Activated B cell treated with CpG ODN at 0.5 μM for 24 hours (primary cell): ENCODE results near the gene PRRG4. TPM values are rescaled to one million over a fixed set of nuclear protein-coding genes. Genes with fewer than 3 reads are reported as not detected.
"Not testable (repeated sequence)": the region's sequence is repeated elsewhere in the genome, so short reads cannot be mapped to it uniquely, and the experiment has no call there.

Source experiments
- ATAC-seq: fragments of 200-7000 bp; cut with Tn5 transposase; one replicate; pipeline ENCODE4 v1.10.0; 2021; ENCODE audit warnings: low read depth, mild to moderate bottlenecking, moderate library complexity
- CTCF ChIA-PET: fragments of 350-600 bp; sonication (Branson Sonifier 250); formaldehyde crosslinking; loops from one replicate; lab custom pipeline; 2021; ENCODE audit warnings: antibody characterized with exemption; lab: Charles Lee
- POLR2A ChIA-PET: fragments of 350-600 bp; sonication (Branson Sonifier 250); formaldehyde crosslinking; loops from one replicate; lab custom pipeline; 2021; ENCODE audit warnings: antibody characterized with exemption; lab: Charles Lee
- DNase-seq: peaks from one replicate; pipeline ENCODE4 v3.0.0; 2022
- H3K27ac Mint-ChIP-seq: one replicate; pipeline ENCODE4 v1.8.0; 2020; ENCODE audit warnings: mixed read lengths
- H3K27me3 Mint-ChIP-seq: one replicate; pipeline ENCODE4 v1.8.0; 2021; ENCODE audit warnings: mixed read lengths
- H3K36me3 Mint-ChIP-seq: one replicate; pipeline ENCODE4 v1.8.0; 2021; ENCODE audit warnings: low read depth, mixed read lengths
- H3K4me1 Mint-ChIP-seq: one replicate; pipeline ENCODE4 v1.8.0; 2021; ENCODE audit warnings: mixed read lengths
- H3K4me3 Mint-ChIP-seq: one replicate; pipeline ENCODE4 v1.8.0; 2020; ENCODE audit warnings: mild to moderate bottlenecking, mixed read lengths
- H3K9me3 Mint-ChIP-seq: one replicate; pipeline ENCODE4 v1.8.0; 2020; ENCODE audit warnings: mixed read lengths
- CTCF ChIP-seq: fragments of 200-600 bp; IDR thresholded peaks from one replicate; pipeline ENCODE4 v1.8.0; 2022; ENCODE audit warnings: antibody characterized with exemption, mild to moderate bottlenecking
- intact Hi-C: fragments of 100-400 bp; cut with micrococcal nuclease; formaldehyde crosslinking; loops from one replicate; pipeline ENCODE4 v1.15.1; 2024
- total RNA-seq: library from RNA; stranded (reverse); gene quantifications from 2 replicates; pipeline ENCODE4 v1.2.3, GENCODE V29; 2022

Gene PRRG4
- total RNA-seq, 1 donor from 2014 or later, result 0.33 TPM

- POLR2A ChIA-PET, result no interaction called here
- no peak overlapping the region for H3K27ac Mint-ChIP-seq
- peaks cover 2% of the 10 kb centered on the region for H3K27me3 Mint-ChIP-seq
- no peak for TF ChIP-seq CTCF
- no peaks in the 10 kb centered on the region for H3K9me3 Mint-ChIP-seq
- no peak overlapping the region for H3K4me3 Mint-ChIP-seq
- ATAC-seq (no peak), DNase-seq (no peak)
- H3K36me3 Mint-ChIP-seq, result no peaks in the 10 kb centered on the region
- intact Hi-C loops, result no loop called here
- CTCF ChIA-PET, result no interaction called here
- H3K4me1 Mint-ChIP-seq, result no peaks in the 10 kb centered on the region
These were observed 29.0 kb downstream of the PRRG4 start for GRCh38 chr11:32858731-32859130.

- no peak overlapping the region for H3K27ac Mint-ChIP-seq
- ATAC-seq, result no peak
- H3K4me1 Mint-ChIP-seq, result no peaks in the 10 kb centered on the region
- H3K9me3 Mint-ChIP-seq, result no peaks in the 10 kb centered on the region
- H3K27me3 Mint-ChIP-seq, result peaks cover 8% of the 10 kb centered on the region
- no peaks in the 10 kb centered on the region for H3K36me3 Mint-ChIP-seq
- ChIA-PET POLR2A (no interaction called here), CTCF (no interaction called here)
- DNase-seq, result no peak
- intact Hi-C loops, result no loop called here
- no peak overlapping the region for H3K4me3 Mint-ChIP-seq
- TF ChIP-seq CTCF, result no peak
These were observed 32.3 kb downstream of the PRRG4 start for GRCh38 chr11:32861850-32862577.

- POLR2A ChIA-PET, result no interaction called here
- intact Hi-C loops, result no loop called here
- Mint-ChIP-seq H3K27me3 (peaks cover 10% of the 10 kb centered on the region), H3K9me3 (peaks cover 4% of the 10 kb centered on the region), H3K4me3 (no peak overlapping the region), H3K27ac (no peak overlapping the region), H3K36me3 (no peaks in the 10 kb centered on the region), H3K4me1 (no peaks in the 10 kb centered on the region)
- CTCF ChIA-PET, result no interaction called here
- DNase-seq, result no peak
- no peak for TF ChIP-seq CTCF
- ATAC-seq, result no peak
These were observed 34.8 kb downstream of the PRRG4 start for GRCh38 chr11:32864555-32864954.

- POLR2A ChIA-PET, H3K9me3 Mint-ChIP-seq, CTCF ChIA-PET, intact Hi-C loops, DNase-seq, H3K27me3 Mint-ChIP-seq, H3K4me1 Mint-ChIP-seq, H3K4me3 Mint-ChIP-seq, H3K27ac Mint-ChIP-seq, H3K36me3 Mint-ChIP-seq, ATAC-seq: not testable (repeated sequence)
These were observed 39.0 kb downstream of the PRRG4 start for GRCh38 chr11:32868752-32869151.

- TF ChIP-seq CTCF, result no peak
- peaks cover 11% of the 10 kb centered on the region for H3K27me3 Mint-ChIP-seq
- no peak overlapping the region for H3K27ac Mint-ChIP-seq
- H3K36me3 Mint-ChIP-seq, result no peaks in the 10 kb centered on the region
- intact Hi-C loops, result loop anchor here (1.0 kb wide), 1 partner anchor 195 kb away; no protein-coding TSS in a partner anchor
- ChIA-PET CTCF (no interaction called here), POLR2A (no interaction called here)
- ATAC-seq, result no peak
- no peak overlapping the region for H3K4me3 Mint-ChIP-seq
- peaks cover 11% of the 10 kb centered on the region for H3K9me3 Mint-ChIP-seq
- no peak for DNase-seq
- no peaks in the 10 kb centered on the region for H3K4me1 Mint-ChIP-seq
These were observed 40.9 kb downstream of the PRRG4 start for GRCh38 chr11:32870676-32871075.
